Uterus (tissue), 4 donors: Measurements from ENCODE around the gene TRUB1. TPM values are rescaled to one million over a fixed set of nuclear protein-coding genes. Genes with fewer than 3 reads are reported as not detected.

Source experiments
- DNase-seq, 2 donors: peaks; one replicate each; pipeline ENCODE4 v3.0.0-alpha.2; 2019 to 2020
- H3K27ac ChIP-seq, 2 donors: fragments of 200-600 bp; sonication (generic); 1 replicate in 1 of 2; 2 replicates in 1 of 2; pipeline ENCODE4 v1.5.1; 2016 to 2018
- H3K27me3 ChIP-seq, 2 donors: fragments of 200-600 bp; sonication (generic); one replicate each; pipeline ENCODE4 v1.5.1; 2018 to 2019; ENCODE audit warnings: control low read depth in 1 of 2
- H3K36me3 ChIP-seq, 2 donors: fragments of 200-600 bp; sonication (generic); one replicate each; pipeline ENCODE4 v1.5.1; 2019; ENCODE audit warnings: control low read depth in 1 of 2
- H3K4me1 ChIP-seq, 2 donors: fragments of 200-600 bp; sonication (generic); one replicate each; pipeline ENCODE4 v1.5.1; 2018 to 2019; ENCODE audit warnings: control low read depth in 1 of 2
- H3K4me3 ChIP-seq, 2 donors: fragments of 200-600 bp; sonication (generic); 1 replicate in 1 of 2; 2 replicates in 1 of 2; pipeline ENCODE4 v1.5.1; 2018 to 2019; ENCODE audit warnings: mild to moderate bottlenecking in 1 of 2
- H3K9me3 ChIP-seq, 2 donors: fragments of 200-600 bp; sonication (generic); one replicate each; pipeline ENCODE4 v1.5.1; 2019; ENCODE audit warnings: control low read depth in 1 of 2
- POLR2A ChIP-seq, 2 donors: fragments of 450-650 bp; IDR thresholded peaks; one replicate each; pipeline ENCODE4 v1.6.1; 2016; ENCODE audit warnings: antibody characterized with exemption in 2 of 2, mild to moderate bottlenecking in 1 of 2, moderate library complexity in 1 of 2
- intact Hi-C: fragments of 100-400 bp; cut with DNase I; formaldehyde crosslinking; loops from one replicate; pipeline ENCODE4 v1.15.1; 2023; ENCODE audit warnings: low total_unique reads
- total RNA-seq, 4 donors: library from RNA; depleted of rRNA in 3 of 4; stranded (reverse); fragments of >200 nt in 3 of 4; gene quantifications; one replicate each; pipeline versions ENCODE4 v1.1.0 to v1.2.4, GENCODE V29; 2014 to 2023
- TF ChIP-seq, protein P1 (sequence below), 4 experiments: fragments of 200-600 bp in 2 of 4; fragments of 450-650 bp in 2 of 4; sonication (generic) in 2 of 4; IDR thresholded peaks; one replicate each; pipeline ENCODE4 v1.5.1; 2016 to 2019; ENCODE audit warnings: antibody characterized with exemption in 4 of 4, mild to moderate bottlenecking in 2 of 4, moderate library complexity in 1 of 4
- donor health status: DM: yes; HTN: yes; CAD: no.

TRUB1 gene
- total RNA-seq, 4 donors from 2014 or later: 7.9 to 48.3 (median 14.7) TPM

DNA sequence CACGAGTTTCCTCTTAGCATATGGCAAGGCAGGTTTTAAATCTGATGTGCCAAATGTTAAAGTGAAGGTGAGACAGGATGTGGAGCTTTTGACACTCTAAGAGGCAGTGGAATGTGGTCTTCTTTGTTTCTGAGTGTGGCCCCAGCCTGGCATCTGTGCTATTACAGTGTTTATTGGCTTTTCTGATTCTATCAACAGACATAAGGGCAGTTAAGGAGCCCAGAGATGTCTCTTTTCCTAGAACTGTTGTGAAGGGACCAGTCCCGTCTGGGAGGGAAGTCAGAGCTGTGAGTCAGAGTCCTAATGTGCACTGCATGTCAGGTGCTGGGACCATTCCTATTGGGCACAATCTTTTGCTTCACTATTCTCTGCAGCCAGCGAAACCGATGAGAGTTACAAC lies 32.5 kb downstream of the TRUB1 start:
- Histone ChIP-seq H3K27ac (peak overlapping the region; percentile 33 to 35), H3K27me3 (no peaks in the 10 kb centered on the region), H3K4me1 (no peaks in the 10 kb centered on the region), H3K4me3 (no peak overlapping the region), H3K9me3 (no peaks in the 10 kb centered on the region), H3K36me3 (no peaks in the 10 kb centered on the region)
- intact Hi-C loops: no loop called here
- TF ChIP-seq POLR2A (IDR thresholded peaks at IDR 0.05): no peak
- TF ChIP-seq, protein P1, sequence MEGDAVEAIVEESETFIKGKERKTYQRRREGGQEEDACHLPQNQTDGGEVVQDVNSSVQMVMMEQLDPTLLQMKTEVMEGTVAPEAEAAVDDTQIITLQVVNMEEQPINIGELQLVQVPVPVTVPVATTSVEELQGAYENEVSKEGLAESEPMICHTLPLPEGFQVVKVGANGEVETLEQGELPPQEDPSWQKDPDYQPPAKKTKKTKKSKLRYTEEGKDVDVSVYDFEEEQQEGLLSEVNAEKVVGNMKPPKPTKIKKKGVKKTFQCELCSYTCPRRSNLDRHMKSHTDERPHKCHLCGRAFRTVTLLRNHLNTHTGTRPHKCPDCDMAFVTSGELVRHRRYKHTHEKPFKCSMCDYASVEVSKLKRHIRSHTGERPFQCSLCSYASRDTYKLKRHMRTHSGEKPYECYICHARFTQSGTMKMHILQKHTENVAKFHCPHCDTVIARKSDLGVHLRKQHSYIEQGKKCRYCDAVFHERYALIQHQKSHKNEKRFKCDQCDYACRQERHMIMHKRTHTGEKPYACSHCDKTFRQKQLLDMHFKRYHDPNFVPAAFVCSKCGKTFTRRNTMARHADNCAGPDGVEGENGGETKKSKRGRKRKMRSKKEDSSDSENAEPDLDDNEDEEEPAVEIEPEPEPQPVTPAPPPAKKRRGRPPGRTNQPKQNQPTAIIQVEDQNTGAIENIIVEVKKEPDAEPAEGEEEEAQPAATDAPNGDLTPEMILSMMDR (IDR thresholded peaks at IDR 0.05): no peak
- DNase-seq: no peak

DNA sequence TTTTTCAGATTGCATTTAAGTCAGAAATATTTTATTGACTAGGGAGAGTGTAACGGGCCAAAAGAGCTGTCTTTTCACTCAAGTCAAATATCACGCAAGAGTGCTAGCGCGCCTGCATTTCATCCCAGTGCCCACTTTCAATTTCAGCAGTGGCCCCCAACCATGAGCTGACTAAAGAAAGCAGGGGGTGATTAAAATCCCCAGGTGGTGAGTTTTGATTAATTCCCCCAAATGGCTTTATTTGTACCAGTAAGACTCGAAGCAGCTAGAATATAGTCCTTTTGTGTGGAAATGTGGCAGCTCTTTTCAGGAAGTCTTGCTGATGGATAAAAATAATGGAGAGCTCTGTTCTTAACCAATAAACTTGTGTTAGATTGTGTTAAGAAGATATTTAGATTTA lies 35.3 kb downstream of the TRUB1 start:
- Histone ChIP-seq H3K27ac (peak overlapping the region; percentile 61 to 70), H3K9me3 (no peaks in the 10 kb centered on the region), H3K27me3 (no peaks in the 10 kb centered on the region), H3K4me1 (no peaks in the 10 kb centered on the region), H3K4me3 (peak overlapping the region in 1 of 2 donors; percentile 28), H3K36me3 (no peaks in the 10 kb centered on the region)
- intact Hi-C loops: no loop called here
- TF ChIP-seq, protein P1 (IDR thresholded peaks at IDR 0.05): no peak
- TF ChIP-seq POLR2A (IDR thresholded peaks at IDR 0.05): no peak
- no peak for DNase-seq

DNA sequence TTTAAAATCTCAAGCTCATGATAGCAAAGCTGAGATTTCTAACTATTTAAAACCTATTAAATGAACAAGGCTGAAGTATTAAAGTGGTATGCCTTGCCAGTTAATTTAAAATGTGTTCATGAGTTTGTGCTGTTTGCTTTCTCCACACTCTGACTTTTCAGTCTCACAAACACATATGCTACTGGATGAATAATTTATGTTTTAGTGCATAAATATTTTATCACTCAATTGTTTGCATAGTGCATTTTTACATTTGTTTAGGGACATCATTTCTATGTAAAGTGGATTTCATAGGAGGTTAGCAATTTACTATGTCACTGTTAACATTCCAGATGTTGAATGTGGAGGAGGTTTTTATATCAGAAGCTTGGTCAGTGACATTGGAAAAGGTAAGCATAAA lies 36.0 kb downstream of the TRUB1 start:
- DNase-seq: no peak
- no peak for TF ChIP-seq POLR2A (IDR thresholded peaks at IDR 0.05)
- TF ChIP-seq, protein P1 (IDR thresholded peaks at IDR 0.05): no peak
- H3K27me3 ChIP-seq: no peaks in the 10 kb centered on the region
- intact Hi-C loops: no loop called here
- no peaks in the 10 kb centered on the region for H3K36me3 ChIP-seq
- no peaks in the 10 kb centered on the region for H3K9me3 ChIP-seq
- peak overlapping the region; percentile 61 to 70 for H3K27ac ChIP-seq
- H3K4me3 ChIP-seq: peak overlapping the region in 1 of 2 donors; percentile 8
- H3K4me1 ChIP-seq: no peaks in the 10 kb centered on the region

DNA sequence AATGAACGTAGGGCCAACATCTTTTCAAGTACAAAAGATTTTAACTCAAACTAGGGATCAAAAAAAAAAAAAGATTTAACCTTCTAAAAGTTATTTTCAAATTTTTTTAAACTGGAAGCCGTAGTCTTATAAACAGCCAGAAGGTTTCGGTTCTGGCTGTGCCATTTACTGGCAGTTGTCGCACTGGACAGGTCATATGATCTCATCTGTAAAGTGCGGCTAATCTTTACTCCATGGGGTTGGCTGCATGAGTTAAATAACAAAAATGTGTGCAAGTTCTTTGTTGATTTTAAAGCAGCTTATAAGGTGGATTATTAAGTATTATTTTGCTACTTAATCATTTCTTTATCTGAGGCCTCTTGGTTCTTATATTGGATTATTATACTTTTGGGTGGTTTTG lies 36.6 kb downstream of the TRUB1 start:
- no peaks in the 10 kb centered on the region for H3K4me1 ChIP-seq
- no peaks in the 10 kb centered on the region for H3K27me3 ChIP-seq
- intact Hi-C loops: no loop called here
- peak overlapping the region; percentile 61 to 70 for H3K27ac ChIP-seq
- no peak for TF ChIP-seq POLR2A (IDR thresholded peaks at IDR 0.05)
- TF ChIP-seq, protein P1 (IDR thresholded peaks at IDR 0.05): no peak
- H3K36me3 ChIP-seq: no peaks in the 10 kb centered on the region
- H3K9me3 ChIP-seq: no peaks in the 10 kb centered on the region
- no peak for DNase-seq
- H3K4me3 ChIP-seq: peak overlapping the region in 1 of 2 donors; percentile 8

DNA sequence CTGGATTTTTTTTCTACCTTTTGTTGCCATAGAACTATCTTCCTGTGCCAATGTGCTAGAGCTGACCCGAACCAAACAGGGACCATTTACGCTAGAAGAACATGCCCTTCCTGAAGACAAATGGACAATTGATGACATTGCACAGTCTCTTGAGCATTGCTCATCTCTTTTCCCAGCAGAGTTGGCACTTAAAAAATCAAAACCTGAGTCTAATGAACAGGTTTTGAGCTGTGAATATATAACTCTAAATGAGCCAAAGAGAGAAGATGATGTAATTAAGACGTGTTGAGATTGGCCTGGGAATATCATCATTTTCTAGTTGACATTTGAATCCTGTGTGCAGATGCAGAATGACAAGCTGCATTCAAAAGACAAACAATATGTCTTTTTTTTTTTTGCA lies 37.1 kb downstream of the TRUB1 start:
- Histone ChIP-seq H3K36me3 (no peaks in the 10 kb centered on the region), H3K27ac (peak overlapping the region; percentile 61 to 70), H3K9me3 (no peaks in the 10 kb centered on the region), H3K4me3 (no peak overlapping the region), H3K27me3 (no peaks in the 10 kb centered on the region), H3K4me1 (no peaks in the 10 kb centered on the region)
- intact Hi-C loops: no loop called here
- no peak for DNase-seq
- TF ChIP-seq, protein P1 (IDR thresholded peaks at IDR 0.05): no peak
- no peak for TF ChIP-seq POLR2A (IDR thresholded peaks at IDR 0.05)
